ENCODE data around the gene ASAP3. TPM values are rescaled to one million over a fixed set of nuclear protein-coding genes. Genes with fewer than 3 reads are reported as not detected.

The ASAP3 gene
- total RNA-seq, 1 experiment from 2014 or later, result 7.1 TPM

DNA sequence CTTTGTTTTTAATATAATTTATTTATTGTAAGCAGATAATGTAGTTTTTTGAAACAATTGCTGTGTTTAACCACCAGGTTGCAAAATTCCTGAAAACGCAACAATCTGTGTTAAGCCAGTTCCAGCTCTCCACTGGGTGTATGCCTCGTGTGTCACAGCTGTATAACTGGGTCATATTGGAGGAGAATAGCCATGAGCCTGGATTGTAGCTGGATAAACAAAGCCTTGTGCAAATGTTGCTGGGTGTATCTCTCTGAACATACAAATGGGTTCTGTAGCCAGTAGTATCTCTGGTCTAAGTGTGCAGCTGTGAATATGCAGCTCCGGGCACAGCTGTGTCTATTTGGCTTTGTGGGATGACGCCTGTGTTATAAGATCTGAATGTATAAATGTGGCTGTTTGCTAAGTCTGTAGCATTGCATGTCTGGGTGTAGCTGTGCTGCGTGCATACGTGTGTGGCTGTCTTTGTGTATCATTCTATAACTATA, 62.2 kb downstream of the ASAP3 start:
- in situ Hi-C loops (cut with HindIII; ENCODE audit: low pct_unique_long_range_greater_than_20kb, low sequenced_read_pairs), result no loop called here

DNA sequence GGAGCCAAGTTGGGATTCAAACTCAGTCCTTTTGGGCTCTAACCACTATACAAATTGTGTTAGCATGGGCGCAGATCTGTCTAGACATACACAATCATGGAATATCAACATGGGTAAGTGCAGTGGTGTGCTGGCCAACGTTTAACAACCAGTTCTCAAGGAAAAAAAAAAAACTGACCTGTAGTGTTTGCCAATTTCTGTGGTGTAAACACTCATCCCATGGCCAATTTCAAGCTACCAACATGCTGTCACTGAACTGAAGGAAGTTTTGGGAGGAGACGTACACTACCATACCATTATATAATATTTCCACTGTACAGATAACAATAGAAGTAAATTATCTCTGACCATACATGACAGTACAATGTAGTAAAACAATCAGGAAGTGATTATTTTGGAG, 62.6 kb downstream of the ASAP3 start:
- no peak for DNase-seq (ENCODE audit: low read depth, low spot score)
- in situ Hi-C loops (cut with HindIII; ENCODE audit: low pct_unique_long_range_greater_than_20kb, low sequenced_read_pairs), result no loop called here

More for the DNA sequence above, 62.2 kb downstream of the ASAP3 start:
- no peak for DNase-seq (ENCODE audit: low read depth, low spot score)

GRCh38 chr1:23420778-23421177, 63.2 kb downstream of the ASAP3 start:
- in situ Hi-C loops (cut with HindIII; ENCODE audit: low pct_unique_long_range_greater_than_20kb, low sequenced_read_pairs), result no loop called here
- no peak for DNase-seq (ENCODE audit: low read depth, low spot score)

GRCh38 chr1:23419180-23419579, 64.8 kb downstream of the ASAP3 start:
- in situ Hi-C loops (cut with HindIII; ENCODE audit: low pct_unique_long_range_greater_than_20kb, low sequenced_read_pairs), result no loop called here
- DNase-seq (ENCODE audit: low read depth, low spot score), result no peak

DNA sequence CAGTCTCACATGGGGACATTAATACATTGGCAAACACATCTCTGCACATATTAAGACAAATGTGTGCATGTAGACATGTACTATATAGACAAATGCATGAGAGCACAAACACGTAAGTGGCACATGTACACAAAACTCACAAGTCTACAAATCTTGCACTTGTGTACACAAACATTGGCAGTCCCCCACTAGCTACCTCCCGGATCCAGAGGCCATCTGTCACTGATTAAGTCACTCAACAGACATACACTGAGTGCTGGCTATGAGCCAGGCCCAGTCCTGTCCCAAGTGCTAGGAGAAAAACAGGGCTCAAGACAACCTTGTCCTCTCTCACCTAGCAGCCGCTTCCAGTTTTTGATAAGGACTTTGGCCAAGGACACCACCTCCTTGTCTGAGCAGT, 66.4 kb downstream of the ASAP3 start:
- in situ Hi-C loops (cut with HindIII; ENCODE audit: low pct_unique_long_range_greater_than_20kb, low sequenced_read_pairs), result no loop called here
- no peak for DNase-seq (ENCODE audit: low read depth, low spot score)

DNA sequence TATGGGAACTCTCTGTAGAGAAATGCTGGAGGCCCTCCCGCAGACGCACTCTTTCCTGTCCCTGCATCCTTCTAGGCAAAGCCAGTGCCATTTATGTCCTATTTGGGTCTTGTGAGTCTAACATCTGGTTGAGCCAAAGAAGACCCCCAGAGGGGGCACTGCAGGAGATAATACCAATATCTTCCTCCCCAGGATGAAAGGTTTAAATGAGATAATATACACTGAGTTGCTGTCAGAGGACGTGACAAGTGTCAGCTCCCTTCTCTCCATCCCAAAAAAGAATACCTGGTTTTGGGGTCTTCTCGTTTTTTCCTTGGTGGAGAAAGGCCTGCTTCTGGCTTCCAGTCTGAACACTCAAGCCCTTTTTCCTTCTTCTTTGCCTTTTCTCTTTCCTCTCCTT, 67.0 kb downstream of the ASAP3 start:
- no peak for DNase-seq (ENCODE audit: low read depth, low spot score)
- in situ Hi-C loops (cut with HindIII; ENCODE audit: low pct_unique_long_range_greater_than_20kb, low sequenced_read_pairs), result no loop called here

- in situ Hi-C loops (cut with HindIII; ENCODE audit: low pct_unique_long_range_greater_than_20kb, low sequenced_read_pairs), result no loop called here
- no peak for DNase-seq (ENCODE audit: low read depth, low spot score)
Measured at GRCh38 chr1:23408797-23409290, 75.1 kb downstream of the ASAP3 start.

- no peak for DNase-seq (ENCODE audit: low read depth, low spot score)
- in situ Hi-C loops (cut with HindIII; ENCODE audit: low pct_unique_long_range_greater_than_20kb, low sequenced_read_pairs), result no loop called here
Measured at GRCh38 chr1:23407016-23407630, 76.9 kb downstream of the ASAP3 start.

DNA sequence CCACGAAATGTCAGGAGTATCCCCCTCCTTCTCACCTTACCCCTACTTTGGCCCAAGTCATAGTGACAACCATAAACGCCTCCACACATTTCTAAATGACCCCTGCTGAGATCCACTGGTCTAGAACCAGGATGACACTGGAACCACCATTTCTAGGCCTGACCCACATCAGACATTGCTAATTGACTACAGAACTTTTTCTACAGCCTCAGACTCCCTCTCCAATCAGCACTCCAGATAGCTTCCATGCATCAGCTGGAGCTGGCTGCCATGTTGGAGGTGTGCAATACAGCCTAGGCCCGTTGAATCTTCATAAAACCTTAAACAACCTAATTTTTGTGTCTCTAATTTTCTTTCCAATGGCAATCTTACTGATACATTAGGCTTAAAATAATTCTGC, 78.0 kb downstream of the ASAP3 start:
- DNase-seq (ENCODE audit: low read depth, low spot score), result no peak
- in situ Hi-C loops (cut with HindIII; ENCODE audit: low pct_unique_long_range_greater_than_20kb, low sequenced_read_pairs), result no loop called here

- peak; percentile 91 for DNase-seq (ENCODE audit: low read depth, low spot score)
- in situ Hi-C loops (cut with HindIII; ENCODE audit: low pct_unique_long_range_greater_than_20kb, low sequenced_read_pairs), result no loop called here
Measured at GRCh38 chr1:23403735-23404486, 80.1 kb downstream of the ASAP3 start.

DNA sequence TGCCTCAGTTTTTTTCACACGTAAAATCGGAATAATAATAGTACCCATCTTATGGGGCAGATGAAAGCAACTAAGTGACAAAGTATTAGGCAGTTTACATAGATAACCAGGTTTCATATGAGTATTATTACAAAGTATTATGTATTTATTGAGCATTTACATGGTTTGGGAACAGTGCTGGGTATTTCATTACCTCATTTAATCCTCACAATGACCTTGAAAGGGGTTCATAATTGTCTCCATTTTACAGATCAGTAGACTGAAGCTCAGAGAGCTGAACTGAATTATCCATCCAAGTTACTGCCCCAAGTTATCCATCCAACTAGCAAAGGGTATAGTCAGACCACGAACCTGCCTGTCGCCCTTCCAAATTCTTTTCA, 80.6 kb downstream of the ASAP3 start:
- in situ Hi-C loops (cut with HindIII; ENCODE audit: low pct_unique_long_range_greater_than_20kb, low sequenced_read_pairs), result no loop called here
- no peak for DNase-seq (ENCODE audit: low read depth, low spot score)

GRCh38 chr1:23403038-23403336, 81.0 kb downstream of the ASAP3 start:
- DNase-seq (ENCODE audit: low read depth, low spot score), result no peak
- in situ Hi-C loops (cut with HindIII; ENCODE audit: low pct_unique_long_range_greater_than_20kb, low sequenced_read_pairs), result no loop called here

- in situ Hi-C loops (cut with HindIII; ENCODE audit: low pct_unique_long_range_greater_than_20kb, low sequenced_read_pairs), result no loop called here
- no peak for DNase-seq (ENCODE audit: low read depth, low spot score)
Measured at GRCh38 chr1:23402286-23403037, 81.5 kb downstream of the ASAP3 start.

- in situ Hi-C loops (cut with HindIII; ENCODE audit: low pct_unique_long_range_greater_than_20kb, low sequenced_read_pairs), result no loop called here
- no peak for DNase-seq (ENCODE audit: low read depth, low spot score)
Measured at GRCh38 chr1:23401313-23401712, 82.7 kb downstream of the ASAP3 start.

DNA sequence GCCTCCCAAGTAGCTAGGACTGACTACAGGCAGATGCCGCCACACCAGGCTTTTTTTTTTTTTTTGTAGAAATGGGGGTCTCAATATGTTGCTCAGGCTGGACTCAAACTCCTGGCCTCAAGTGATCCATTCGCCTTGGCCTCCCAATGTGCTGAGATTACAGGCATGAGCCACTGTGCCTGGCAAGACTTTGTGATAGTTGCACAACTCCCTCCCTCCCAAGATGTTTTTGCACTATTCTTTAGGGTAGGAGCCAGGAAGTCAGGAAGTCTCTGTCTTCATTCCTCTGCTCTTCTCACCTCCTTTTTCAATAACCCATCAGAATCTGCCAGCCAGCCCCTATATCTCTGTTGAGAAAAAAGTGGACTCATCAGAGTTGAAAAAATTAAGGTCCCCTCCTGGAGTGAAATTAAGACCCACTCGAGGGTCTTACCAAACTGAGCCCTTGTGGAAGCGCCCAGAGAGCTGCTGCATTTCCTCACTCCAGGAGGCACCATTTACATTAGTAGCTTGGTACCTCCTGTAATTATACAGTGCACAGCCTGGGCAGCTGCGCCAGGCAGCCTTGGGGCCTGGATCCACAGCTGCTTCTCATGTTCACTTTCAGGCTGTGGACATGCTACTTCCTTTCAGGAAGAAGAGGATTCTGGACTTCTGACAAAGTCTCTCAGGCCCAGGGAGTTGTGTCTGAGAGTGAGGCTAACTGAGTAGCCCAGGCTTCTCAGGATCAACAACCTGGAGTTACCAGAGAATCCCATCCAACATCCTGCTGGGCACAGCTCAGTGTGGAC, 83.5 kb downstream of the ASAP3 start:
- no peak for DNase-seq (ENCODE audit: low read depth, low spot score)
- in situ Hi-C loops (cut with HindIII; ENCODE audit: low pct_unique_long_range_greater_than_20kb, low sequenced_read_pairs), result no loop called here

GRCh38 chr1:23399229-23399628, 84.8 kb downstream of the ASAP3 start:
- in situ Hi-C loops (cut with HindIII; ENCODE audit: low pct_unique_long_range_greater_than_20kb, low sequenced_read_pairs), result no loop called here
- no peak for DNase-seq (ENCODE audit: low read depth, low spot score)

DNA sequence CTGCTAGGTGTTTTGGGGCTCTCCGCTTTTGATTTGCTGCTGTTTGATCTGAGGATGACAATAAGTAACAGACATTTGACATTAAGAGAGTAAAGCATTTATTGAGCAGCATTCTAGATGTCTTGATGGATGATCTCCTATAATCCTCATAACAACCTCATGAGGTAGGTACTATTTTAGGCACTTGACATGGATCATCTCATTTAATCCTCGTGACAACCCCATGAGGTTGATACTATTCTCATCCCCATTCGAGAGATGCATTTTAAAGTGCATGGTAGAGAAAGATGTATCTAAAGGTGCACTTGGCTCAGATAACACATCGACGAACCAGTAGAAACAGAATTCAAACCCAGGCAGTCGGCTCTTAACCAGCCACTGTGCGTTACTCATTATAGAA, 86.1 kb downstream of the ASAP3 start:
- DNase-seq (ENCODE audit: low read depth, low spot score), result no peak
- in situ Hi-C loops (cut with HindIII; ENCODE audit: low pct_unique_long_range_greater_than_20kb, low sequenced_read_pairs), result no loop called here

- no peak for DNase-seq (ENCODE audit: low read depth, low spot score)
- in situ Hi-C loops (cut with HindIII; ENCODE audit: low pct_unique_long_range_greater_than_20kb, low sequenced_read_pairs), result no loop called here
Measured at GRCh38 chr1:23396380-23396779, 87.6 kb downstream of the ASAP3 start.
